ENCODE results near the gene UBA1.

GRCh38 chrX:47158781-47159180, 34.8 kb upstream of the UBA1 start:
- TF ChIP-seq CTCF (IDR thresholded peaks at IDR 0.05) (no peak), POLR2A (IDR thresholded peaks at IDR 0.05) (no peak)

All from uterus (tissue), 2 donors.